Activated CD8-positive, alpha-beta memory T cell treated with anti-CD3 and anti-CD28 coated beads, Interleukin-2, amount 10 ng/mL, durations not matched to agents 7 days and 5 days (primary cell): ENCODE data around the gene FGF18. TPM values are rescaled to one million over a fixed set of nuclear protein-coding genes. Genes with fewer than 3 reads are reported as not detected.

Experiments
- ATAC-seq: fragments of 150-1000 bp; cut with Tn5 transposase; one replicate; pipeline ENCODE4 v1.10.0; 2021; ENCODE audit warnings: moderate library complexity
- CTCF ChIA-PET: fragments of 350-600 bp; sonication (Branson Sonifier 250); formaldehyde crosslinking; loops from one replicate; lab custom pipeline; 2021; ENCODE audit warnings: antibody characterized with exemption; lab: Charles Lee
- DNase-seq: peaks from one replicate; pipeline ENCODE4 v3.0.0-alpha.2; 2020
- H3K27ac Mint-ChIP-seq: one replicate; pipeline ENCODE4 v1.8.0; 2021; ENCODE audit warnings: mild to moderate bottlenecking, mixed read lengths
- H3K27me3 Mint-ChIP-seq: one replicate; pipeline ENCODE4 v1.8.0; 2021; ENCODE audit warnings: mixed read lengths
- H3K36me3 Mint-ChIP-seq: one replicate; pipeline ENCODE4 v1.8.0; 2021; ENCODE audit warnings: mild to moderate bottlenecking, mixed read lengths
- H3K4me1 Mint-ChIP-seq: one replicate; pipeline ENCODE4 v1.8.0; 2021; ENCODE audit warnings: mixed read lengths
- H3K4me3 Mint-ChIP-seq: one replicate; pipeline ENCODE4 v1.8.0; 2021; ENCODE audit warnings: mild to moderate bottlenecking, moderate library complexity, mixed read lengths
- H3K9me3 Mint-ChIP-seq: one replicate; pipeline ENCODE4 v1.8.0; 2022; ENCODE audit warnings: low read depth, mixed read lengths
- total RNA-seq, 2 experiments: library from RNA; stranded (reverse); gene quantifications; one replicate each; pipeline ENCODE4 v1.2.3, GENCODE V29; 2021

The FGF18 gene
- total RNA-seq, 2 experiments from 2014 or later = not detected

- DNase-seq (no peak), ATAC-seq (no peak)
- Mint-ChIP-seq H3K27ac (no peak overlapping the region), H3K4me3 (no peak overlapping the region), H3K36me3 (no peaks in the 10 kb centered on the region), H3K4me1 (peaks cover 15% of the 10 kb centered on the region), H3K9me3 (no peaks in the 10 kb centered on the region), H3K27me3 (peaks cover 30% of the 10 kb centered on the region)
- CTCF ChIA-PET = no interaction called here
Measured at GRCh38 chr5:171421331-171422262, 2.1 kb downstream of the FGF18 start.

DNA sequence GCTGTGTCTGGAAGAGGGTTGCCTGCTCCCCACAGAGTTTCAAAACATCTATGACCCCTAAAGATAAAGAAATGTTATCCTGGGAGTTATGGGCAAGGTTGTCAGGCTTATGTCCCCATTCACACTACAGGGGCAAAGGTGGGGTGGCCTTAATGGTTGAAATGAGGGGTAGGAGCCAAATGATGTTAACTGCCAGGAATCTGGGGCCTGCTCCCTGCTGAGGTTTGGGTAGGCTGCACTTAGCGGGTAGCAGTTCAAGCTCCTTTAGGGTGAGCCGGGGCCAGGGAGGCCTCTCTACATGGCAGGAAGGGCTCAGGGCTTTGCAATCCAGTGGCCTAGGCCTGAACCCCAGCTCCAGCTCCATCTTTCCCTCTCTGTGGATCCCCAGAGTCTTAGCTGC, 3.0 kb downstream of the FGF18 start:
- no peak overlapping the region for H3K27ac Mint-ChIP-seq
- H3K4me3 Mint-ChIP-seq = no peak overlapping the region
- H3K9me3 Mint-ChIP-seq = no peaks in the 10 kb centered on the region
- peaks cover 15% of the 10 kb centered on the region for H3K4me1 Mint-ChIP-seq
- H3K27me3 Mint-ChIP-seq = peaks cover 30% of the 10 kb centered on the region
- CTCF ChIA-PET = no interaction called here
- H3K36me3 Mint-ChIP-seq = no peaks in the 10 kb centered on the region
- ATAC-seq (no peak), DNase-seq (no peak)

DNA sequence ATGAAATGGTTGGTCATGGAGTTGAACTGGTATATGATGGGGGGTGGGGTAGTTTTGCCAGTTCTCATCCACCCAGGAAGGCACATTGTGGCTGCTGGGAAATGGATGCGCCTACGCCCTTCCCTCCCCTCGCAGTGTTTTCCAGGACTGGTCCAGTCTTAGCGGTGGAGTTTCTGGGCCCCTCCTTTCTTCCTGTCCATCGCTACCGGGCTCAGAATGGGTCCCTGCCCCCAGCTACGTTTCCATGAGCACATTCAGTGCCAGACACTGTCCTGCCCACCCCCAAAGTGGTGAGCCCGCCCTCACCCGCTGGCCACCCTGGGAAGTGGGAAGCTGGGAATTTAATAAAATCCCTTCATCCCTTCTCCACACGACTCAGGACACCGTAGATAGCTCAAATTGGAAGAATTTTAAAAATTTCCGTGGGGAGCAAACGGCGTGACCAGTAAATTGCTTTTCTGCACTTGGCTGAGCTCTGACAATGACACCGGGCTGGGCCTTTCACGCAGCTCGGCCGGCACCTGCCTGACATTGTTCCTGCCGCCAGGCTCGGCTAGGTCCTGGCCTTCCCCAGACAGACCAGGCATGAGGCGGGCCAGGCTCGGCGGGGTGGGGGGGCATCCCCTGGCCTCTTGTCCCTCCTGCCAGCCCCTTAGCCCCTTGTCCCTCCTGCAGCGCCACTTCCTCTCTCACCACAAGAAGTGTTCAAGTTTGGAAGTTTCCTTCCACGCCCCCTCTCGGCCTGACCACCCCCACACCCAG, 3.6 kb downstream of the FGF18 start:
- ATAC-seq = no peak
- Mint-ChIP-seq H3K9me3 (no peaks in the 10 kb centered on the region), H3K4me1 (peaks cover 15% of the 10 kb centered on the region), H3K4me3 (no peak overlapping the region), H3K27me3 (peaks cover 30% of the 10 kb centered on the region), H3K27ac (no peak overlapping the region), H3K36me3 (no peaks in the 10 kb centered on the region)
- CTCF ChIA-PET = no interaction called here
- no peak for DNase-seq

DNA sequence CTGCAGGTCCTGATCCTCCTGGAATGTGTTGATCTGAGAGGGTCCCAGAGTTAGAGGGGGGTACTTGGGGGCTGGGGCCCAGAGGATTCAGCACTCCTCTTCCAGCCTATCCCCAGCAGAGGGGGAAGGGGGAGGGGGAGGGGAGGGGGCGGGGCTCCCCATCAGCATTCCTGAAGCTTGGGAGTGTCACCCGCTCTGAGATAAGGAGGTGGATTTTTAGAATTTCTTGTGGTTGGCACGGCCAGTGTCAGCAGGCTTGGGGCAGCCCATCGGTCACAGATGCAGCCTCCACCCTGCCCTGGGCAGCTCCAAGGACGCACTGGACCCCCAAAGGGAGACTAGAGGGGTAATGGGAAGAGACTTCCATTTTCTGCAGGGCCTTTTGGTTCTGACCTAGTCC, 5.3 kb downstream of the FGF18 start:
- no peak for DNase-seq
- Mint-ChIP-seq H3K9me3 (no peaks in the 10 kb centered on the region), H3K4me3 (no peak overlapping the region), H3K27ac (no peak overlapping the region), H3K27me3 (peaks cover 24% of the 10 kb centered on the region), H3K4me1 (peaks cover 7% of the 10 kb centered on the region), H3K36me3 (no peaks in the 10 kb centered on the region)
- CTCF ChIA-PET = no interaction called here
- no peak for ATAC-seq

DNA sequence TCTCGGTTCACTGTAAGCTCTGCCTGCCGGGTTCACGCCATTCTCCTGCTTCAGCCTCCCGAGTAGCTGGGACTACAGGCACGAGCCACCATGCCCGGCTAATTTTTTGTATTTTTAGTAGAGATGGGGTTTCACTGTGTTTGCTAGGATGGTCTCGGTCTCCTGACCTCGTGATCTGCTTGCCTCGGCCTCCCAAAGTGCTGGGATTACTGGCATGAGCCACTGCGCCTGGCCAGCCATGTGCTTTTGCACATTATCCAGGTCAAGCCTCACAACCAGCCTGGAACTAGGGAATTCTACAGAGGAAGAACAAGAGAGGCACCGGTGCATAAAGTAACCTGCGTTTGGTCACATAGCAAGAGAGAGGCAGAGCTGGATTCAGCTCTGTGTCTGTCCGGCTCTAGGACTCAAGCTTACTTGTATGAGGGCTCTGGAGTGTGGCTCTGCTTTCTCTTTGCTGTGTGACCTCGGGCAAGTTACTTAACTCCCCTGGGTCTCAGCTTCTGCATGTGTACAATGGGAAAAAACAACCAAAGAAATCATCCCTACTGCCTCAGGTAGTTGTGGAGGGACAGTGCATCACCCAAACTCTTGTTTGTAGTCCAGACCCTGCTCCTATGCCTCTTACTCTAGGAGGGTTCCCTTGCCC, 6.3 kb downstream of the FGF18 start:
- peaks cover 19% of the 10 kb centered on the region for H3K27me3 Mint-ChIP-seq
- no peaks in the 10 kb centered on the region for H3K9me3 Mint-ChIP-seq
- H3K4me3 Mint-ChIP-seq = no peak overlapping the region
- H3K36me3 Mint-ChIP-seq = no peaks in the 10 kb centered on the region
- CTCF ChIA-PET = no interaction called here
- no peak for ATAC-seq
- no peak overlapping the region for H3K27ac Mint-ChIP-seq
- no peak for DNase-seq
- peaks cover 3% of the 10 kb centered on the region for H3K4me1 Mint-ChIP-seq

GRCh38 chr5:171426266-171426665, 6.8 kb downstream of the FGF18 start:
- no peak overlapping the region for H3K4me3 Mint-ChIP-seq
- ATAC-seq = no peak
- H3K4me1 Mint-ChIP-seq = no peaks in the 10 kb centered on the region
- no peak for DNase-seq
- no peaks in the 10 kb centered on the region for H3K36me3 Mint-ChIP-seq
- H3K9me3 Mint-ChIP-seq = no peaks in the 10 kb centered on the region
- H3K27me3 Mint-ChIP-seq = peaks cover 13% of the 10 kb centered on the region
- H3K27ac Mint-ChIP-seq = no peak overlapping the region
- CTCF ChIA-PET = no interaction called here

GRCh38 chr5:171426680-171427079, 7.2 kb downstream of the FGF18 start:
- CTCF ChIA-PET = no interaction called here
- no peaks in the 10 kb centered on the region for H3K36me3 Mint-ChIP-seq
- H3K9me3 Mint-ChIP-seq = no peaks in the 10 kb centered on the region
- H3K4me3 Mint-ChIP-seq = no peak overlapping the region
- no peak for ATAC-seq
- no peaks in the 10 kb centered on the region for H3K4me1 Mint-ChIP-seq
- H3K27me3 Mint-ChIP-seq = peaks cover 9% of the 10 kb centered on the region
- no peak overlapping the region for H3K27ac Mint-ChIP-seq
- no peak for DNase-seq

- CTCF ChIA-PET = interaction anchor here (1.8 kb wide), 1 partner anchor 8 kb away, joined by 4 read pairs; the partner anchor contains the start of gene FGF18
Measured at GRCh38 chr5:171427318-171428167, 8.1 kb downstream of the FGF18 start.

DNA sequence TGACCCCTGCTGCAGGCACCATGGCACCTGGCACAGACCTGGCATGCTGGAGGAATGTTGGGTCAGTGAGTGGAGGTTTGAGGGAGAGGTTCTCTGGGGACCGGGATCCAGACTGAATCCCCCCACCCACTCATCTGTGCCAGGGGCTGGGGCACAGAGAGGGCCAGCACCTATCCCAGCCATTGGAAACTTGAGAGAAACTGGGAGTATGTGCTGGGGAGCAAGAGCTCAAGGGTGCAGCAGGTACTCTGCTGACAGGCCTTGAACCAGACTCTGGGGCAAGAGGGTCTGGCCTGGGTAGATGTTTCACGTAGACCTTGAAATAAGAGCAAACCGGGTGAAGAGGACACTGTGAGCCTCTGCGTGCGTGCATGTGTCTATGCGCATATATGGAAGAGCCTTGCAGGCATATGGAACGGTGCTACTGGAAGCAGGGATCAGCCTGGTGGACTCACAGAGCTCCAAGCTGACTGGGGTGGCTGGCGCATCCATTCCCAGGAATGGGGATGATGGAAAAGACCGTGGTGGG, 8.8 kb downstream of the FGF18 start:
- Mint-ChIP-seq H3K27ac (no peak overlapping the region), H3K27me3 (no peaks in the 10 kb centered on the region), H3K36me3 (no peaks in the 10 kb centered on the region), H3K9me3 (no peaks in the 10 kb centered on the region), H3K4me1 (peaks cover under 1% of the 10 kb centered on the region), H3K4me3 (no peak overlapping the region)
- CTCF ChIA-PET = interaction anchor here (1.8 kb wide), 1 partner anchor 9 kb away, joined by 4 read pairs; the partner anchor contains the start of gene FGF18
- DNase-seq = no peak
- ATAC-seq = no peak

More at GRCh38 chr5:171427318-171428167, 8.1 kb downstream of the FGF18 start:
- Mint-ChIP-seq H3K27me3 (peaks cover under 1% of the 10 kb centered on the region), H3K9me3 (no peaks in the 10 kb centered on the region), H3K27ac (no peak overlapping the region), H3K4me1 (no peaks in the 10 kb centered on the region), H3K36me3 (no peaks in the 10 kb centered on the region), H3K4me3 (no peak overlapping the region)
- ATAC-seq (no peak), DNase-seq (no peak)

DNA sequence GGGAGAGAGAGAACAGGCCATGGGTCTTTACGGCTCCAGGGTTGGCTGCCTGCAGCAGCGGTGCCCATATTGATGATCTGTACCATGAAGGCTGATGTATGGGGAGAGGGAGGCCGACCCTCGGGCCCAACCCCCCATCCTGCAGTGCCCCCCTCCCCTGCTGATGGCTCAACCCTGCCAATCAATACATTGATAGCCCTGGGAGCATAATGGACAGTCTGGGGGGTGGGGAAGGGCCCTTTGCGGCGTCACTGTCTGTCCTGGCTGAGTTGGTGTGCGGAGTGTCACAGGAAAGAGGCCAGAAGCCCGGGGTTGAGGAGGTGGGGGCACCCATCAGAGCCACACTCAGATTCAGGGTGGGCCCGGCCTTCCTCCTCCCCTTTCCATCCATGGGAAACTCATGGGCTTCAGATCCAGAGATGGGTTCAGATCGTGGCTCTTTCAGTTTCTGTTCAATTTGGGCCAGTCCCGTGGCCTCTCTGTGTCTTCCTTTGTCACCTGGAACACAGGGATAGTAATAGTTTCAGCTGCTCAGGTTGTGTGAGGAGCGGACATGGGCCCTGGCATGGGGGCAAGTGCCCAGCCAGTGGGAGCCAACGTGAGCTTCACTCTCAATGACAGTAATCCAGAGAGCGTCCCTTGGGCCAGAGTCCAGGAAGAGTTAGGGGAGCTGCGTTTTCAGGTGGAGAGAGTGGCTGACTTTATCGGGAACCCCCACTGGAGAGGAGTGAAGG, 9.5 kb downstream of the FGF18 start:
- Mint-ChIP-seq H3K9me3 (no peaks in the 10 kb centered on the region), H3K36me3 (no peaks in the 10 kb centered on the region), H3K4me3 (no peak overlapping the region), H3K27me3 (no peaks in the 10 kb centered on the region), H3K27ac (no peak overlapping the region), H3K4me1 (peaks cover 4% of the 10 kb centered on the region)
- no peak for DNase-seq
- CTCF ChIA-PET = interaction anchor here (1.8 kb wide), 1 partner anchor 10 kb away, joined by 4 read pairs; the partner anchor contains the start of gene FGF18
- no peak for ATAC-seq

- Mint-ChIP-seq H3K27me3 (no peaks in the 10 kb centered on the region), H3K9me3 (no peaks in the 10 kb centered on the region), H3K36me3 (no peaks in the 10 kb centered on the region), H3K4me3 (no peak overlapping the region), H3K27ac (no peak overlapping the region), H3K4me1 (peaks cover 4% of the 10 kb centered on the region)
- ATAC-seq (no peak), DNase-seq (no peak)
- CTCF ChIA-PET = interaction anchor here (1.8 kb wide), 1 partner anchor 10 kb away, joined by 4 read pairs; the partner anchor contains the start of gene FGF18
Measured at GRCh38 chr5:171429543-171429910, 10.1 kb downstream of the FGF18 start.

GRCh38 chr5:171431251-171431777, 11.9 kb downstream of the FGF18 start:
- no peaks in the 10 kb centered on the region for H3K9me3 Mint-ChIP-seq
- DNase-seq = no peak
- H3K4me1 Mint-ChIP-seq = peaks cover 4% of the 10 kb centered on the region
- ATAC-seq = no peak
- H3K36me3 Mint-ChIP-seq = no peaks in the 10 kb centered on the region
- CTCF ChIA-PET = interaction anchor here (0.7 kb wide), 1 partner anchor 68 kb away, joined by 3 read pairs; no protein-coding TSS in a partner anchor
- no peak overlapping the region for H3K27ac Mint-ChIP-seq
- no peaks in the 10 kb centered on the region for H3K27me3 Mint-ChIP-seq
- H3K4me3 Mint-ChIP-seq = no peak overlapping the region
